Measurements from ENCODE around the gene EXOSC2. TPM values are rescaled to one million over a fixed set of nuclear protein-coding genes. Genes with fewer than 3 reads are reported as not detected.

Gene EXOSC2
- total and polyA plus RNA-seq, 2 of the 13 experiments (the other 11 are each of a cell fraction or from before 2014, with no cell fraction given), result 27.5 to 63.8 TPM

- TF ChIP-seq NR0B2 (CRISPR knock-in tag; IDR thresholded peaks at IDR 0.05), result no peak
- no peak for TF ChIP-seq PHF8 (CRISPR knock-in tag; IDR thresholded peaks at IDR 0.05)
- TF ChIP-seq ZBTB43 (CRISPR knock-in tag; conservative IDR thresholded peaks at IDR 0.05), result no peak
- no peak for TF ChIP-seq HES4 (CRISPR knock-in tag; IDR thresholded peaks at IDR 0.05; ENCODE audit: borderline replicate concordance)
- TF ChIP-seq MBNL3 (CRISPR knock-in tag; conservative IDR thresholded peaks at IDR 0.05), result no peak
- no peak for TF ChIP-seq ZFP36L2 (CRISPR knock-in tag; IDR thresholded peaks at IDR 0.05)
- TF ChIP-seq MIER2 (CRISPR knock-in tag; IDR thresholded peaks at IDR 0.05), result no peak
- TF ChIP-seq MNT (IDR thresholded peaks at IDR 0.05), result no peak
- TF ChIP-seq ZNF777 (CRISPR knock-in tag; IDR thresholded peaks at IDR 0.05), result no peak
- TF ChIP-seq ZNF260 (CRISPR knock-in tag; IDR thresholded peaks at IDR 0.05; ENCODE audit: borderline replicate concordance, low read depth), result no peak
- no peak for TF ChIP-seq PHB2 (IDR thresholded peaks at IDR 0.05; ENCODE audit: partially characterized antibody)
- TF ChIP-seq NFE2L1 (CRISPR knock-in tag; IDR thresholded peaks at IDR 0.05; ENCODE audit: borderline replicate concordance), result no peak
Measured at GRCh38 chr9:130745829-130746228, 52.2 kb downstream of the EXOSC2 start (continued).
